ENCODE results near the gene PSMB11. TPM values are rescaled to one million over a fixed set of nuclear protein-coding genes. Genes with fewer than 3 reads are reported as not detected.

The PSMB11 gene
- total and polyA plus RNA-seq, 9 donors: not detected

- intact Hi-C loops (cut with DNase I): no loop called here
- Histone ChIP-seq H3K4me3 (no peak overlapping the region), H3K9me3 (no peaks in the 10 kb centered on the region), H3K27ac (no peak overlapping the region), H3K27me3 (no peaks in the 10 kb centered on the region), H3K36me3 (no peaks in the 10 kb centered on the region), H3K4me1 (ENCODE audit: insufficient read depth) (no peaks in the 10 kb centered on the region)
- peak in 2 of 5 donors; percentile 55 to 64 for DNase-seq
- 6 to 14% (median 7%) methylated on average over 2 of the region's 2 CpGs for WGBS, 3 donors
- TF ChIP-seq EP300 (IDR thresholded peaks at IDR 0.05) (no peak), POLR2A (IDR thresholded peaks at IDR 0.05) (no peak)
- TF ChIP-seq, protein P1, sequence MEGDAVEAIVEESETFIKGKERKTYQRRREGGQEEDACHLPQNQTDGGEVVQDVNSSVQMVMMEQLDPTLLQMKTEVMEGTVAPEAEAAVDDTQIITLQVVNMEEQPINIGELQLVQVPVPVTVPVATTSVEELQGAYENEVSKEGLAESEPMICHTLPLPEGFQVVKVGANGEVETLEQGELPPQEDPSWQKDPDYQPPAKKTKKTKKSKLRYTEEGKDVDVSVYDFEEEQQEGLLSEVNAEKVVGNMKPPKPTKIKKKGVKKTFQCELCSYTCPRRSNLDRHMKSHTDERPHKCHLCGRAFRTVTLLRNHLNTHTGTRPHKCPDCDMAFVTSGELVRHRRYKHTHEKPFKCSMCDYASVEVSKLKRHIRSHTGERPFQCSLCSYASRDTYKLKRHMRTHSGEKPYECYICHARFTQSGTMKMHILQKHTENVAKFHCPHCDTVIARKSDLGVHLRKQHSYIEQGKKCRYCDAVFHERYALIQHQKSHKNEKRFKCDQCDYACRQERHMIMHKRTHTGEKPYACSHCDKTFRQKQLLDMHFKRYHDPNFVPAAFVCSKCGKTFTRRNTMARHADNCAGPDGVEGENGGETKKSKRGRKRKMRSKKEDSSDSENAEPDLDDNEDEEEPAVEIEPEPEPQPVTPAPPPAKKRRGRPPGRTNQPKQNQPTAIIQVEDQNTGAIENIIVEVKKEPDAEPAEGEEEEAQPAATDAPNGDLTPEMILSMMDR (IDR thresholded peaks at IDR 0.05): no peak
Measured at GRCh38 chr14:23078692-23079116, 36.7 kb downstream of the PSMB11 start.

DNA sequence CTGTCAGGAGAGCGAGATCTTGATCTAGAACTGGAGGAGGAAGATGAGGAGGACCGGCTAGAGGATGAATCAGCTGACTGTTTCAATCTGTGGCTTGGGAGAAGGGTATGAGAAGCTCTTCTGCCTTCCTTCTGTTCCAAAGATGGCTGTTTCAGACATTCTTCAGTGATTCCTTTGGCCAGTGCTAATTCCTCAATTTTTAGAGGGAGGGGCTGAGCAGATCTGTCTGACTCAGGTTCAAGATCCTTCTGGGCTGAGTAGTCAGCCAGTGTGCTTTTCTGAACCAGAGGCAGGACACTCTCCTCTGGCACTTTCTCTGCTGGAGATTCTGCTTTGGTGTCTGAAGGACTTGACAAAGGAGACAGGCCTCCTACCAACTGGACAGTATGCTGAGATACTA, 37.7 kb downstream of the PSMB11 start:
- no peaks in the 10 kb centered on the region for H3K9me3 ChIP-seq
- no peaks in the 10 kb centered on the region for H3K27me3 ChIP-seq
- no peaks in the 10 kb centered on the region for H3K4me1 ChIP-seq (ENCODE audit: insufficient read depth)
- no peak for DNase-seq
- WGBS, 3 donors: 75 to 80% (median 80%) methylated on average over 2 of the region's 2 CpGs
- H3K4me3 ChIP-seq: no peak overlapping the region
- intact Hi-C loops (cut with DNase I): no loop called here
- no peaks in the 10 kb centered on the region for H3K36me3 ChIP-seq
- H3K27ac ChIP-seq: no peak overlapping the region
- TF ChIP-seq EP300 (IDR thresholded peaks at IDR 0.05) (no peak), POLR2A (IDR thresholded peaks at IDR 0.05) (no peak)
- TF ChIP-seq, protein P1 (IDR thresholded peaks at IDR 0.05): no peak

DNA sequence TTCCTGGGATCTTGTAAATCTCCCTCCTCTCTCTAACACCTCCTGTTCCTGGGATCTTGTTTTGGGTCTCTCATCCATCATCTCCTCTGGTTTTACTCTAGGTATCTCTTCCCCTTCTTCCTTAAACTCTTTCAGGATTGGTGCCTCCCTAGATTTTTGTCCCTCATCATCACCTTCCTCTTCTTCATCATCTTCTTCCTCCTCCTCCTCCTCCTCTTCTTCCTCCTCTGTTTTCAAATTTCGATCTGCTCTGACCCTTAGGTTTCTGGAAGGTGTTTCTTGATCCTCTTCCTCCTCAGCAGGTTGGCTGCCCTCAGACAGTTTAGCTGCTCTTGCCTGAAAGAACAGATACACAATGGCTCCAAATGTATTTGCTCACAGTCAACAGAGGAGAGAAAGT, 38.5 kb downstream of the PSMB11 start:
- H3K9me3 ChIP-seq: no peaks in the 10 kb centered on the region
- H3K4me1 ChIP-seq (ENCODE audit: insufficient read depth): no peaks in the 10 kb centered on the region
- no peaks in the 10 kb centered on the region for H3K27me3 ChIP-seq
- TF ChIP-seq EP300 (IDR thresholded peaks at IDR 0.05) (no peak), POLR2A (IDR thresholded peaks at IDR 0.05) (no peak)
- TF ChIP-seq, protein P1 (IDR thresholded peaks at IDR 0.05): no peak
- intact Hi-C loops (cut with DNase I): no loop called here
- H3K36me3 ChIP-seq: no peaks in the 10 kb centered on the region
- H3K27ac ChIP-seq: no peak overlapping the region
- WGBS, 3 donors: 67 to 74% (median 74%) methylated on average over 1 of the region's 1 CpG
- no peak for DNase-seq
- H3K4me3 ChIP-seq: no peak overlapping the region

DNA sequence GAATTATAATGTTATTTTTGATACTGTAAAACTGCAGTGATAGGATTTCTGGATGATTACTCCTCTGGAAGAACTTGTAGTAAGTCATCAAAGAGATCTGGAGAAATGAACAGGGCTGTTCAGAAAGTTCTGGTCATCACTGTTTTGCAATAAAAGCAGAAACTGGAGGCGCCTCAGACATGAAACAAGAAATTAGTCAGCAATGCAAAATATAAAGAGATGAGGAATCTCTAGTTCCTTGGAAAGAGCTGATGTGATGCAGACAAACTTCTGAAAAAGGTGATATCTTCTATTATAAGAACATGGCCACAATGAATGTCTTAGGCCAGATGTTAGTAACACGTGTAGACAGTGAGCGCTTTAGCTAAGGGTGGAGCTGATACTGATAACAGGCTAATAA, 43.4 kb downstream of the PSMB11 start:
- no peaks in the 10 kb centered on the region for H3K36me3 ChIP-seq
- intact Hi-C loops (cut with DNase I): no loop called here
- no peak for DNase-seq
- no peak overlapping the region for H3K27ac ChIP-seq
- H3K27me3 ChIP-seq: no peaks in the 10 kb centered on the region
- H3K9me3 ChIP-seq: no peaks in the 10 kb centered on the region
- H3K4me1 ChIP-seq (ENCODE audit: insufficient read depth): no peaks in the 10 kb centered on the region
- no peak overlapping the region for H3K4me3 ChIP-seq
- TF ChIP-seq, protein P1 (IDR thresholded peaks at IDR 0.05): no peak
- TF ChIP-seq EP300 (IDR thresholded peaks at IDR 0.05) (no peak), POLR2A (IDR thresholded peaks at IDR 0.05) (no peak)
- WGBS, 3 donors: 53 to 61% (median 57%) methylated on average over 3 of the region's 3 CpGs
